SU-DHL-6 (cell line): ENCODE data around the gene RAB3GAP1.

Source experiments
- H2AFZ ChIP-seq: fragments of 200-600 bp; sonication (generic); 2 replicates; pipeline ENCODE4 v1.6.1; 2014; ENCODE audit warnings: low read depth, mild to moderate bottlenecking, moderate library complexity, mixed read lengths, antibody characterized with exemption, low read length; ENCODE audit not compliant: severe bottlenecking
- H3F3A ChIP-seq: fragments of 200-600 bp; shearing (Covaris generic); 2 replicates; pipeline ENCODE4 v1.6.0; 2016; ENCODE audit warnings: antibody characterized with exemption, mild to moderate bottlenecking; ENCODE audit not compliant: insufficient read depth
- H3K27ac ChIP-seq: fragments of 200-600 bp; sonication (generic); 2 replicates; pipeline ENCODE4 v1.5.1; 2016; ENCODE audit warnings: low read depth, mild to moderate bottlenecking, low read length, moderate library complexity, mixed read lengths
- H3K27me3 ChIP-seq: fragments of 200-600 bp; sonication (generic), shearing (Covaris generic); 2 replicates; pipeline ENCODE4 v1.6.0; 2014; ENCODE audit warnings: mild to moderate bottlenecking, low read length
- H3K36me3 ChIP-seq: fragments of 200-600 bp; sonication (generic); 2 replicates; pipeline ENCODE4 v1.6.1; 2014; ENCODE audit warnings: mild to moderate bottlenecking, low read length, mixed read lengths
- H3K4me2 ChIP-seq: fragments of 300-600, 200-600 bp; shearing (Covaris generic), sonication (generic); 2 replicates; pipeline ENCODE4 v1.6.0; 2014; ENCODE audit warnings: low read length, low read depth, mild to moderate bottlenecking; ENCODE audit not compliant: poor library complexity, severe bottlenecking
- H3K4me3 ChIP-seq: fragments of 200-600 bp; sonication (generic); 2 replicates; pipeline ENCODE4 v1.5.1; 2014; ENCODE audit warnings: antibody characterized with exemption, low read length, mild to moderate bottlenecking, mixed read lengths; ENCODE audit not compliant: insufficient read depth, poor library complexity, severe bottlenecking
- H3K79me2 ChIP-seq: fragments of 200-600 bp; sonication (generic); 2 replicates; pipeline ENCODE4 v1.6.1; 2014; ENCODE audit warnings: mild to moderate bottlenecking, low read length, moderate library complexity; ENCODE audit not compliant: insufficient read depth
- H3K9ac ChIP-seq: fragments of 200-600 bp; sonication (generic); 2 replicates; pipeline ENCODE4 v1.7.0; 2014; ENCODE audit warnings: mild to moderate bottlenecking, low read length
- H3K9me2 ChIP-seq: fragments of 200-600 bp; sonication (generic); replicated peaks from 2 replicates; pipeline ENCODE4 v1.6.1; 2014; ENCODE audit warnings: low read length; ENCODE audit not compliant: insufficient read depth
- H3K9me3 ChIP-seq: fragments of 200-600 bp; sonication (generic); 2 replicates; pipeline ENCODE4 v1.6.1; 2014; ENCODE audit warnings: low read length, mixed read lengths; ENCODE audit not compliant: insufficient read depth
- H4K20me1 ChIP-seq: fragments of 200-600 bp; sonication (generic); 2 replicates; pipeline ENCODE4 v1.6.1; 2014; ENCODE audit warnings: low read depth, mild to moderate bottlenecking, antibody characterized with exemption, low read length, moderate library complexity, mixed read lengths
- CTCF ChIP-seq: fragments of 200-600 bp; sonication (generic); IDR thresholded peaks from one replicate; pipeline ENCODE4 v1.5.1; 2017; ENCODE audit warnings: antibody characterized with exemption, mild to moderate bottlenecking, low read length, moderate library complexity; ENCODE audit not compliant: insufficient read depth, poor library complexity, severe bottlenecking
- EZH2phosphoT487 ChIP-seq: fragments of 200-600 bp; sonication (generic), shearing (Covaris generic); conservative IDR thresholded peaks from 2 replicates; pipeline ENCODE4 v1.6.1; 2018; ENCODE audit warnings: mild to moderate bottlenecking, antibody characterized with exemption, low read length, moderate library complexity, mixed read lengths

The RAB3GAP1 gene

GRCh38 chr2:135072125-135072997, 20.3 kb downstream of the RAB3GAP1 start:
- H3K27me3 ChIP-seq: no peaks in the 10 kb centered on the region
- H4K20me1 ChIP-seq: no peaks in the 10 kb centered on the region
- no peak overlapping the region for H3K4me3 ChIP-seq
- peaks cover 47% of the 10 kb centered on the region; the same call in 1 of the 2 replicates for H3K9me3 ChIP-seq
- H2AFZ ChIP-seq: no peak overlapping the region
- peaks cover 97% of the 10 kb centered on the region for H3K79me2 ChIP-seq
- no peaks in the 10 kb centered on the region for H3K9me2 ChIP-seq
- no peak overlapping the region for H3K9ac ChIP-seq
- peaks cover 59% of the 10 kb centered on the region for H3K36me3 ChIP-seq
- H3K4me2 ChIP-seq: no peak overlapping the region
- peaks cover 7% of the 10 kb centered on the region; the same call in 1 of the 2 replicates for H3F3A ChIP-seq
- no peak for TF ChIP-seq EZH2phosphoT487
- no peak for TF ChIP-seq CTCF
- H3K27ac ChIP-seq: no peak overlapping the region

GRCh38 chr2:135074216-135074615, 22.1 kb downstream of the RAB3GAP1 start:
- Histone ChIP-seq H3K79me2 (peaks cover 94% of the 10 kb centered on the region), H3K4me2 (no peak overlapping the region), H4K20me1 (no peaks in the 10 kb centered on the region), H3K9me2 (no peaks in the 10 kb centered on the region), H3K9ac (no peak overlapping the region), H3K27me3 (no peaks in the 10 kb centered on the region), H3F3A (peaks cover 7% of the 10 kb centered on the region; the same call in 1 of the 2 replicates), H3K9me3 (peaks cover 43% of the 10 kb centered on the region; the same call in 1 of the 2 replicates), H3K36me3 (peaks cover 44% of the 10 kb centered on the region), H2AFZ (no peak overlapping the region), H3K4me3 (no peak overlapping the region), H3K27ac (no peak overlapping the region)
- no peak for TF ChIP-seq EZH2phosphoT487
- TF ChIP-seq CTCF: no peak

GRCh38 chr2:135076556-135076955, 24.5 kb downstream of the RAB3GAP1 start:
- H3K9me3 ChIP-seq: peaks cover 24% of the 10 kb centered on the region; the same call in 1 of the 2 replicates
- H3K27me3 ChIP-seq: no peaks in the 10 kb centered on the region
- H3K27ac ChIP-seq: no peak overlapping the region
- peaks cover 23% of the 10 kb centered on the region for H3K36me3 ChIP-seq
- H3K9me2 ChIP-seq: no peaks in the 10 kb centered on the region
- no peak overlapping the region for H3K9ac ChIP-seq
- TF ChIP-seq EZH2phosphoT487: no peak
- H3K4me3 ChIP-seq: no peak overlapping the region
- no peaks in the 10 kb centered on the region for H4K20me1 ChIP-seq
- H2AFZ ChIP-seq: no peak overlapping the region
- no peak overlapping the region for H3K4me2 ChIP-seq
- H3K79me2 ChIP-seq: peaks cover 92% of the 10 kb centered on the region
- H3F3A ChIP-seq: peaks cover 7% of the 10 kb centered on the region; the same call in 1 of the 2 replicates

GRCh38 chr2:135078417-135078816, 26.3 kb downstream of the RAB3GAP1 start:
- no peaks in the 10 kb centered on the region; the same call in 1 of the 2 replicates for H4K20me1 ChIP-seq
- H3K4me2 ChIP-seq: no peak overlapping the region
- H3K9me3 ChIP-seq: peaks cover 5% of the 10 kb centered on the region; the same call in 1 of the 2 replicates
- TF ChIP-seq EZH2phosphoT487 (no peak), CTCF (no peak)
- peaks cover 83% of the 10 kb centered on the region for H3K79me2 ChIP-seq
- no peak overlapping the region for H2AFZ ChIP-seq
- no peaks in the 10 kb centered on the region for H3K9me2 ChIP-seq
- peaks cover 10% of the 10 kb centered on the region for H3K36me3 ChIP-seq
- peaks cover 7% of the 10 kb centered on the region; the same call in 1 of the 2 replicates for H3F3A ChIP-seq
- no peaks in the 10 kb centered on the region for H3K27me3 ChIP-seq
- H3K9ac ChIP-seq: no peak overlapping the region
- no peak overlapping the region for H3K27ac ChIP-seq
- H3K4me3 ChIP-seq: no peak overlapping the region
